ENCODE results near the gene CALM3. TPM values are rescaled to one million over a fixed set of nuclear protein-coding genes. Genes with fewer than 3 reads are reported as not detected.

The CALM3 gene
- total and polyA plus RNA-seq, 2 donors (not counting 3 experiments of a cell fraction or from before 2014, with no cell fraction given): 305 to 425 TPM

GRCh38 chr19:46631481-46631880 is 30.4 kb downstream of the CALM3 start:
- Histone ChIP-seq H3K4me1 (ENCODE audit: control insufficient read depth, extremely low read depth, insufficient read depth, low read length) (peaks cover 2% of the 10 kb centered on the region), H3K27me3 (ENCODE audit: control insufficient read depth in 2 of 2, insufficient read depth in 2 of 2, low read length in 2 of 2) (peaks cover 0 to 9% of the 10 kb centered on the region in 2 experiments), H3K36me3 (ENCODE audit: control insufficient read depth in 2 of 2, extremely low read depth in 1 of 2, insufficient read depth in 2 of 2, low read length in 2 of 2) (no peaks in the 10 kb centered on the region), H4K20me1 (replicated peaks; ENCODE audit: control insufficient read depth, extremely low read depth, insufficient read depth, low read length) (no peaks in the 10 kb centered on the region), H3K4me2 (ENCODE audit: insufficient read depth, low read length) (no peak overlapping the region), H3K9me3 (replicated peaks; ENCODE audit: control insufficient read depth, insufficient read depth, low read length) (no peaks in the 10 kb centered on the region), H2AFZ (ENCODE audit: low read depth, low read length) (no peak overlapping the region), H3K79me2 (ENCODE audit: control insufficient read depth, insufficient read depth, low read length) (no peaks in the 10 kb centered on the region), H3K9me1 (replicated peaks; ENCODE audit: control insufficient read depth, extremely low read depth, insufficient read depth, low read length) (no peaks in the 10 kb centered on the region), H3K27ac (ENCODE audit: insufficient read depth, low read depth, low read length) (no peak overlapping the region), H3K4me3 (replicated peaks in 1 of 3; ENCODE audit: insufficient read depth in 1 of 3, low read depth in 1 of 3, low read length in 3 of 3) (no peak overlapping the region), H3K9ac (replicated peaks; ENCODE audit: extremely low read depth, insufficient read depth, low read length) (no peak overlapping the region)
- CTCF ChIA-PET: interaction anchor here (1.5 to 5.1 kb wide), 4 partner anchors 14 to 30 kb away, joined by 4 to 39 read pairs (median 25); partner anchors contain the start of gene DACT3
- intact Hi-C loops (cut with micrococcal nuclease) (no loop called here), dilution Hi-C loops (cut with MboI; ENCODE audit: extremely low pct_ligation_motif_present, low sequenced_read_pairs) (no loop called here)
- DNase-seq (ENCODE audit: low read depth, low spot score) (no peak), FAIRE-seq (no peak)
- no peak for TF ChIP-seq POLR2AphosphoS5 (IDR thresholded peaks at IDR 0.05; ENCODE audit: insufficient read depth, low read depth, low read length)
- no peak for TF ChIP-seq CTCF (IDR thresholded peaks at IDR 0.05; ENCODE audit: extremely low read depth in 1 of 2, insufficient read depth in 1 of 2, low read depth in 1 of 2, low read length in 2 of 2)
- TF ChIP-seq FOS (IDR thresholded peaks at IDR 0.05; ENCODE audit: borderline replicate concordance, insufficient read depth, low read length): no peak
- no peak for TF ChIP-seq POLR2A (IDR thresholded peaks at IDR 0.05; ENCODE audit: low read depth, low read length)
- no peak for TF ChIP-seq EZH2 (IDR thresholded peaks at IDR 0.05; ENCODE audit: borderline replicate concordance, low read depth, low read length, severe bottlenecking)
- TF ChIP-seq JUN (IDR thresholded peaks at IDR 0.05; ENCODE audit: borderline replicate concordance, insufficient read depth, insufficient read length, low read depth): no peak
- no peak for TF ChIP-seq MAX (IDR thresholded peaks at IDR 0.05; ENCODE audit: insufficient read depth, insufficient read length)
- POLR2A ChIA-PET: no interaction called here
- no TSS peak for BruUV-seq (replicated peaks)
